ENCODE results near the gene ADGRB3. TPM values are rescaled to one million over a fixed set of nuclear protein-coding genes. Genes with fewer than 3 reads are reported as not detected.
"Not testable (repeated sequence)": the region's sequence is repeated elsewhere in the genome, so short reads cannot be mapped to it uniquely, and the experiment has no call there.

ADGRB3 gene
- total RNA-seq, 1 experiment from 2014 or later, result not detected

- Histone ChIP-seq H2AFZ (ENCODE audit: low read length) (no peak overlapping the region), H3K79me2 (ENCODE audit: low read length) (no peaks in the 10 kb centered on the region), H3K27ac (ENCODE audit: low read length) (no peak overlapping the region), H3K4me2 (ENCODE audit: low read depth, low read length, poor library complexity, severe bottlenecking) (no peak overlapping the region), H3K4me3 (ENCODE audit: low read length) (no peak overlapping the region), H3K4me1 (ENCODE audit: low read length) (no peaks in the 10 kb centered on the region), H3K9ac (ENCODE audit: low read length) (no peak overlapping the region), H3K27me3 (ENCODE audit: low read length) (no peaks in the 10 kb centered on the region), H4K20me1 (ENCODE audit: insufficient read depth, low read depth, low read length) (no peaks in the 10 kb centered on the region), H3K9me2 (replicated peaks; ENCODE audit: insufficient read depth, low read length) (no peaks in the 10 kb centered on the region), H3K9me3 (ENCODE audit: low read length) (no peaks in the 10 kb centered on the region), H3K36me3 (ENCODE audit: insufficient read depth, low read length) (no peaks in the 10 kb centered on the region)
- no peak for DNase-seq
Observed at GRCh38 chr6:68776354-68776753, 141.3 kb downstream of the ADGRB3 start.

DNA sequence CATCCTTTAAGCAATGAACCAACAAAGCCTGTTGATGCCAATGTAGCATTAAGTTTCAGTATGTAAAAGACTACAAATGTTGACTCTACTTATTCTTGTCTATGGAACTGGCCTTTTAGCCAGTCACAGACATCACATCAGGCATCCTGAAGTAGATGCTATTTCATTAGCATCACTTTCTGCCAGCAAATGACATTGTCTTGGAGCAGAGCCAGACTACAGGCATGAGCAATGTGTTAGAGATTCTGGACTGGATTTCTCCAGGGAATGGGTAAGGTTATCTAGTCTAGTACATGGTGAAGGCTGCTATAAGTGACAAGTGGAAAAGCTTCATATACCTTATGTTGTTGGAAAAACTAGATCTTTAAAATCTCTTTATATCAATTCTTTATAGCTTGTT lies 142.9 kb downstream of the ADGRB3 start:
- Histone ChIP-seq H3K9me2 (replicated peaks; ENCODE audit: insufficient read depth, low read length) (no peaks in the 10 kb centered on the region), H4K20me1 (ENCODE audit: insufficient read depth, low read depth, low read length) (no peaks in the 10 kb centered on the region), H2AFZ (ENCODE audit: low read length) (no peak overlapping the region), H3K9me3 (ENCODE audit: low read length) (no peaks in the 10 kb centered on the region), H3K79me2 (ENCODE audit: low read length) (no peaks in the 10 kb centered on the region), H3K4me2 (ENCODE audit: low read depth, low read length, poor library complexity, severe bottlenecking) (no peak overlapping the region), H3K4me1 (ENCODE audit: low read length) (no peaks in the 10 kb centered on the region), H3K36me3 (ENCODE audit: insufficient read depth, low read length) (no peaks in the 10 kb centered on the region), H3K9ac (ENCODE audit: low read length) (no peak overlapping the region), H3K4me3 (ENCODE audit: low read length) (no peak overlapping the region), H3K27ac (ENCODE audit: low read length) (no peak overlapping the region), H3K27me3 (ENCODE audit: low read length) (no peaks in the 10 kb centered on the region)
- no peak for DNase-seq

GRCh38 chr6:68778356-68779020 lies 143.4 kb downstream of the ADGRB3 start:
- no peak overlapping the region for H3K9ac ChIP-seq (ENCODE audit: low read length)
- no peak overlapping the region for H2AFZ ChIP-seq (ENCODE audit: low read length)
- no peaks in the 10 kb centered on the region for H4K20me1 ChIP-seq (ENCODE audit: insufficient read depth, low read depth, low read length)
- no peaks in the 10 kb centered on the region for H3K27me3 ChIP-seq (ENCODE audit: low read length)
- no peak overlapping the region for H3K4me2 ChIP-seq (ENCODE audit: low read depth, low read length, poor library complexity, severe bottlenecking)
- H3K9me3 ChIP-seq (ENCODE audit: low read length), result no peaks in the 10 kb centered on the region
- no peak overlapping the region for H3K4me3 ChIP-seq (ENCODE audit: low read length)
- no peak overlapping the region for H3K27ac ChIP-seq (ENCODE audit: low read length)
- H3K79me2 ChIP-seq (ENCODE audit: low read length), result no peaks in the 10 kb centered on the region
- no peaks in the 10 kb centered on the region for H3K4me1 ChIP-seq (ENCODE audit: low read length)
- H3K36me3 ChIP-seq (ENCODE audit: insufficient read depth, low read length), result no peaks in the 10 kb centered on the region
- no peaks in the 10 kb centered on the region for H3K9me2 ChIP-seq (replicated peaks; ENCODE audit: insufficient read depth, low read length)
- peak; percentile 77 for DNase-seq

DNA sequence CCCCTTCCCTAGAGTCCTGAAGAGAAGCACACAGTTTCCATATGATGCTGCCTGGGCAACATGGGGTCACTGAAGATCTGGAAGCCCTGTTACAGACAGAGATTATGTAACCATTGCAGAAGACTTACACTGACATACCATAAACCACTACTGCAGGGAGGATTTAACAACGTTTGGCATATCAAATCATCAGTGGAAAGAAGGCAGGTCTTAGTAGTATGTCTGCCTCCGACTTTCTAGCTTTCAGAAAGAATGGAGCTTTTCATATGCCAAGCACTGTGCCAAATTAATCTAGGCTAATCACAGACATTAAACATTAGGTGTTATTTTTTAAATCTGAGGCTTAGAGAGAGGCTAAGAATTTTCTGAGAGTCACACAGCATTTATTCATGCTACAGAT lies 144.3 kb downstream of the ADGRB3 start:
- Histone ChIP-seq H3K9ac (ENCODE audit: low read length) (no peak overlapping the region), H2AFZ (ENCODE audit: low read length) (no peak overlapping the region), H3K9me3 (ENCODE audit: low read length) (no peaks in the 10 kb centered on the region), H3K4me1 (ENCODE audit: low read length) (no peaks in the 10 kb centered on the region), H3K79me2 (ENCODE audit: low read length) (no peaks in the 10 kb centered on the region), H3K9me2 (replicated peaks; ENCODE audit: insufficient read depth, low read length) (no peaks in the 10 kb centered on the region), H3K4me3 (ENCODE audit: low read length) (no peak overlapping the region), H3K4me2 (ENCODE audit: low read depth, low read length, poor library complexity, severe bottlenecking) (no peak overlapping the region), H3K27me3 (ENCODE audit: low read length) (no peaks in the 10 kb centered on the region), H3K36me3 (ENCODE audit: insufficient read depth, low read length) (no peaks in the 10 kb centered on the region), H4K20me1 (ENCODE audit: insufficient read depth, low read depth, low read length) (no peaks in the 10 kb centered on the region), H3K27ac (ENCODE audit: low read length) (no peak overlapping the region)
- no peak for DNase-seq

- H2AFZ ChIP-seq (ENCODE audit: low read length); H4K20me1 ChIP-seq (ENCODE audit: insufficient read depth, low read depth, low read length); H3K27ac ChIP-seq (ENCODE audit: low read length): not testable (repeated sequence)
Observed at GRCh38 chr6:68790128-68790527, 155.0 kb downstream of the ADGRB3 start.

GRCh38 chr6:68814976-68815375 lies 179.9 kb downstream of the ADGRB3 start:
- H2AFZ ChIP-seq (ENCODE audit: low read length); DNase-seq; H3K27ac ChIP-seq (ENCODE audit: low read length); H4K20me1 ChIP-seq (ENCODE audit: insufficient read depth, low read depth, low read length); H3K79me2 ChIP-seq (ENCODE audit: low read length); H3K4me1 ChIP-seq (ENCODE audit: low read length); H3K36me3 ChIP-seq (ENCODE audit: insufficient read depth, low read length); H3K9me3 ChIP-seq (ENCODE audit: low read length); H3K9me2 ChIP-seq (replicated peaks; ENCODE audit: insufficient read depth, low read length); H3K4me2 ChIP-seq (ENCODE audit: low read depth, low read length, poor library complexity, severe bottlenecking); H3K27me3 ChIP-seq (ENCODE audit: low read length); H3K9ac ChIP-seq (ENCODE audit: low read length); H3K4me3 ChIP-seq (ENCODE audit: low read length): not testable (repeated sequence)

More at GRCh38 chr6:68790128-68790527, 155.0 kb downstream of the ADGRB3 start:
- not testable (repeated sequence) for DNase-seq; H3K4me3 ChIP-seq (ENCODE audit: low read length); H3K79me2 ChIP-seq (ENCODE audit: low read length); H3K27me3 ChIP-seq (ENCODE audit: low read length); H3K9ac ChIP-seq (ENCODE audit: low read length); H3K4me2 ChIP-seq (ENCODE audit: low read depth, low read length, poor library complexity, severe bottlenecking); H3K4me1 ChIP-seq (ENCODE audit: low read length); H3K9me3 ChIP-seq (ENCODE audit: low read length); H3K9me2 ChIP-seq (replicated peaks; ENCODE audit: insufficient read depth, low read length); H3K36me3 ChIP-seq (ENCODE audit: insufficient read depth, low read length)

DNA sequence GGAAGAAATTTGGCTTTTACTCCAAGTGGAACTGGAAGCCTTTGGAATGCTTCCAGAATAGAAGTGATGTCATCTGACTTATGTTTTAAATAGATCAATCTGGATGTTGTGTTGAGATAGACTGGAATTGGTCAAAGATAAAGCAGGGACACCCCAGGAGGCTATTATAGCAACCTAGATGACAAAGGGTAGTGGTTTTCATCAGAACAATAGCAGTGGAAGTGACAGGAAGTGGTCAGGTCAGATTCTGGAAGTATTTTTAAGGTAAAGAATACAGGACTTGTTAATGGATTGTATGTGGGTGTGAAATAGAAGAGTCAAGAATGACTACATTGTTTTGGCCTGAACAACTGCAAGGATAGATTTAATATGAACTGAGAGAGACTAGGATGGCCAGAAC lies 191.4 kb downstream of the ADGRB3 start:
- no peaks in the 10 kb centered on the region for H3K9me3 ChIP-seq (ENCODE audit: low read length)
- H3K4me3 ChIP-seq (ENCODE audit: low read length), result no peak overlapping the region
- H3K9ac ChIP-seq (ENCODE audit: low read length), result no peak overlapping the region
- no peaks in the 10 kb centered on the region for H3K27me3 ChIP-seq (ENCODE audit: low read length)
- H3K36me3 ChIP-seq (ENCODE audit: insufficient read depth, low read length), result no peaks in the 10 kb centered on the region
- H3K79me2 ChIP-seq (ENCODE audit: low read length), result no peaks in the 10 kb centered on the region
- H3K4me1 ChIP-seq (ENCODE audit: low read length), result no peaks in the 10 kb centered on the region
- no peak overlapping the region for H3K4me2 ChIP-seq (ENCODE audit: low read depth, low read length, poor library complexity, severe bottlenecking)
- H3K27ac ChIP-seq (ENCODE audit: low read length), result no peak overlapping the region
- H2AFZ ChIP-seq (ENCODE audit: low read length), result no peak overlapping the region
- no peak for DNase-seq
- H3K9me2 ChIP-seq (replicated peaks; ENCODE audit: insufficient read depth, low read length), result no peaks in the 10 kb centered on the region
- H4K20me1 ChIP-seq (ENCODE audit: insufficient read depth, low read depth, low read length), result no peaks in the 10 kb centered on the region

DNA sequence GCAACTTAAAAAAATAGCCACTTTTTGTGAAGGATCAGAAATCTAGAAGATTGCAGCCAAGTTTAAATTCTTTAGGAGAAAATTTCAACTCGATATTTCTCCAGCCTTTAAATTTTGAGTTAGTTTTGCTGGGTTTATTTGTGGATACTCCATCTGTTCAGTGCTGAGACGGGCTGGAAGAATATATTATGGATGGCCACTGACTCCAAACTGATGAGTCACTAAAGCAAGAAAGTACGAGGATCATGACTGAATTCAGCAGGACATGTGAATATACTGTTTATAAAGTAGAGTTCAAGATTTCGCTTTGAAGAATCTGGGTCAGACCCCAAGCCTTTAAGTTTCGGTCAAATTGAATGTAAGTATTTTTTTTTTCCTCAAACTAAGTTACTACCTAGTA lies 199.5 kb downstream of the ADGRB3 start:
- Histone ChIP-seq H2AFZ (ENCODE audit: low read length) (no peak overlapping the region), H3K9me2 (replicated peaks; ENCODE audit: insufficient read depth, low read length) (no peaks in the 10 kb centered on the region), H3K27ac (ENCODE audit: low read length) (no peak overlapping the region), H3K4me1 (ENCODE audit: low read length) (no peaks in the 10 kb centered on the region), H3K9ac (ENCODE audit: low read length) (no peak overlapping the region), H3K4me3 (ENCODE audit: low read length) (no peak overlapping the region), H3K36me3 (ENCODE audit: insufficient read depth, low read length) (no peaks in the 10 kb centered on the region), H4K20me1 (ENCODE audit: insufficient read depth, low read depth, low read length) (no peaks in the 10 kb centered on the region), H3K9me3 (ENCODE audit: low read length) (no peaks in the 10 kb centered on the region), H3K79me2 (ENCODE audit: low read length) (no peaks in the 10 kb centered on the region), H3K4me2 (ENCODE audit: low read depth, low read length, poor library complexity, severe bottlenecking) (no peak overlapping the region), H3K27me3 (ENCODE audit: low read length) (no peaks in the 10 kb centered on the region)
- DNase-seq, result no peak

- H3K4me2 ChIP-seq (ENCODE audit: low read depth, low read length, poor library complexity, severe bottlenecking), result no peak overlapping the region
- H3K27ac ChIP-seq (ENCODE audit: low read length), result no peak overlapping the region
- no peak overlapping the region for H3K4me3 ChIP-seq (ENCODE audit: low read length)
- no peak overlapping the region for H2AFZ ChIP-seq (ENCODE audit: low read length)
- H3K79me2 ChIP-seq (ENCODE audit: low read length), result no peaks in the 10 kb centered on the region
- H3K9me2 ChIP-seq (replicated peaks; ENCODE audit: insufficient read depth, low read length), result no peaks in the 10 kb centered on the region
- H3K4me1 ChIP-seq (ENCODE audit: low read length), result no peaks in the 10 kb centered on the region
- H3K36me3 ChIP-seq (ENCODE audit: insufficient read depth, low read length), result no peaks in the 10 kb centered on the region
- no peaks in the 10 kb centered on the region for H3K9me3 ChIP-seq (ENCODE audit: low read length)
- no peak for DNase-seq
- H4K20me1 ChIP-seq (ENCODE audit: insufficient read depth, low read depth, low read length), result no peaks in the 10 kb centered on the region
- H3K9ac ChIP-seq (ENCODE audit: low read length), result no peak overlapping the region
- H3K27me3 ChIP-seq (ENCODE audit: low read length), result no peaks in the 10 kb centered on the region
Observed at GRCh38 chr6:68838571-68838970, 203.5 kb downstream of the ADGRB3 start.
